Measurements from ENCODE around the gene PRKAR1B. TPM values are rescaled to one million over a fixed set of nuclear protein-coding genes. Genes with fewer than 3 reads are reported as not detected.

Gene PRKAR1B
- polyA plus RNA-seq, 3 donors from 2014 or later, result 3.0 to 6.1 (median 3.9) TPM

DNA sequence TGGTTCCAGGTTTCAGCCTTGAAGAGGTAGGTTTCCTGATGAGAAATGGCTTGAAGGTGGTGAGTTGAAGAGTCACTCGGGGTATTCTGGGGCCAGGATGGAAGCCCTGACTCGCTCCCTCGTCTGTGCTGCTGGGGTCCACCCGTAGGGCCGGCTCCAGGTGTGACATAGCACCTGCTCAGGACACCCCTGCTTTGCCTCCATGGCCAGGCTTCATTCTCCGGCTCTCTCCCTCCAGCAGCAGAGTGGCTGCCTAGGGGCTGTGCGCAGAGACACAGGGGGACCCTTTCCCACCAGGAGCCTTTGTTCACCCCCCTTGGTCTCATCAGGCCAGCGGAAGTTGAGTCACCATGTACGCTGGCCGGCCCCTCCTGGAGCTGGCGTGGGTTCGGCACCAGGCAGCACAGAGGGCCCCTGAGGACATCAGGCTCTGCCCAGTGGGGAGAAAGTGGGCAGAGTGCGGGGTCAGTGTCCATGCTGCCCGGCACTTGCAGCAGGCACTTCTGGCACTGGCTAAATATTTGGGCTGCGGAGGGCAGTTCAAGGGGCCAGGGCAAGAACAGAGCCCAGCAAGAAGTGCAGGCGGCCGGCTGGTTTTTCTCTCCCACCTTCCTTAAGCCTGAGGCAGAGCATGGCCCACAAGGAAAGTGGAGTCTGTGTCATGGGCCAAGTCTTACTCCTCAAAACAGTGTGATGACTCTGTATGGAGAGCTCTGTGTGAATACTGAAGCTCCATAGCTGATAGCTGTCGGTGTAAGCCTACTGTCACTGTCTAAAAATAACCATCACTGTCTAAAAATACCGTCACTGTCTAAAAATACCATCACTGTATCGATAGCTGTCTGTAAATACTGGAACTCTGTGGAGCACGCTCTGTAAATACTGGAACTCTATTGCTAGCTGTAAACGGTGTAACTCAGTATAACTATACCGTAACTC lies 3.7 kb upstream of the PRKAR1B start:
- H3K9me3 Mint-ChIP-seq, result no peaks in the 10 kb centered on the region
- H3K4me3 Mint-ChIP-seq, result no peak overlapping the region
- H3K4me1 Mint-ChIP-seq, result peaks cover 13 to 14% of the 10 kb centered on the region in 2 donors
- H3K27ac Mint-ChIP-seq, result no peak overlapping the region
- no peaks in the 10 kb centered on the region for H3K27me3 Mint-ChIP-seq (ENCODE audit: low read depth in 3 of 3)
- DNase-seq, result no peak
- H3K36me3 Mint-ChIP-seq, result peaks cover 10 to 25% (median 11%) of the 10 kb centered on the region in 3 donors

DNA sequence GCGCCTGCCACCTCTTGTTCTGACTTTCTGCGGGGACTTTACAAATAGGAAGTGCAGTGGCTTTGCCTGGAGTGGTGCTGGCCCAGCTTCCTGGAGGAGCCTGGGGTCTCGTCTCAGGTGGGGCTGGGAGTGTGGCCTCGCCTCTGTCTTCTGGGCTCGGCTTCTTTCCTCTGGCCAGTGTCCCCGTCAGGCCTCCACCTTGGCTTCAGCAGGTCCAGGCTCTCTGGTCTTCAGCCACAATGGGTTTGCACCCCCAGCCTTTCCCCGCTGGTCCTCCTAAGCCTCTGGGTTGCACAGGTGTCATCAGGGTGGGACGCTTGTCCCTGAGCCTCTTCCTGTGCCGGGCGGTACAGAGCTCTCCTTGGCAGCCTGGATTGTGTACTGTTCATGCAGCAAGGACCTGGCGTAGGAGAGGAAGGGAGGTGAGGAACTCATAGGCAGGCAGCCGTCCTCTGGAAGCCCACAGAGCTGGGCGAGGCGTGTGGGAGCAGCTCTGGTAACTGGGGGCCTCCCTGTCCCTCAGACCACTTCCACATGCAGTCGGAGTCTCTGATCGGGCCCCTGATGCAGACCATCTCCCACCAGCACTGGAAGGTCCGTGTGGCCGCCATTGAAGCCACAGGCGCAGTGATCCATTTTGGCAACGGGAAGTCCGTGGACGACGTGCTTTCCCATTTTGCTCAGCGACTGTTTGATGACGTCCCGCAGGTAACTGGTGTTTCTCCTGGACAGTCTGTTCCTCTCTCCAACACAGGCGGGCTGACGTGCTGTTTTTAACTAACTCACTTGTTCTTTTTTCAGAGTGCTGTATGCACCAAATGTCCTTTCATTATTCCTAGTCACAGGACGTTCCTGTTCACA lies 2.3 kb upstream of the PRKAR1B start:
- Mint-ChIP-seq H3K27ac (peak overlapping the region in 1 of 6 donors; percentile 7), H3K9me3 (no peaks in the 10 kb centered on the region), H3K4me3 (peak overlapping the region; percentile 54 to 69 (median 64)), H3K27me3 (ENCODE audit: low read depth in 3 of 3) (peaks cover 0 to under 1% (median 0%) of the 10 kb centered on the region in 3 donors), H3K36me3 (peaks cover 10 to 25% (median 15%) of the 10 kb centered on the region in 3 donors), H3K4me1 (peaks cover 19 to 20% of the 10 kb centered on the region in 2 donors)
- no peak for DNase-seq

DNA sequence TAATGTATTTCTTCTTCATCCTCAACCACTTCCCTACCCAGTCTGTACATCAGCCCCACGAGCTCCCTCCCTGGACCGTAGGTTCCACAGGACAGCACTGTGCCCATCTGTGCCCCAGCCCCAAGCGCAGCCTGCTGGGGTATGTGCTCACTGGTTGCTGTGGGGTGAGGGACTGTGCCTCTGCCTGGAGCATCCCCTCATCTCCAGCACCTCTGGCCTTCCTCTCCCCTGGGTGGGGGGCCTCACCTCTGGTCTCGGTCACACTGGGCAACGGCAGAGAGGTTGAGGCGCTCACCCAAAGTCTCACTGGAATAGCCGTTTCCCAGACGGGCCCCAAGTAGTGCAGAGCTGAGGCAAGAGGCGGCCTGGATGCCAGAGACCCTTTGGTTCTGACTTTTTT lies 1.5 kb upstream of the PRKAR1B start:
- Mint-ChIP-seq H3K4me3 (peak overlapping the region; percentile 77 to 87 (median 84)), H3K27ac (peak overlapping the region in 2 of 6 donors; percentile 49 to 58), H3K4me1 (peaks cover 19 to 20% of the 10 kb centered on the region in 2 donors), H3K27me3 (ENCODE audit: low read depth in 3 of 3) (peaks cover 0 to 2% (median 0%) of the 10 kb centered on the region in 3 donors), H3K9me3 (no peaks in the 10 kb centered on the region), H3K36me3 (peaks cover 13 to 25% (median 19%) of the 10 kb centered on the region in 3 donors)
- DNase-seq, result no peak

DNA sequence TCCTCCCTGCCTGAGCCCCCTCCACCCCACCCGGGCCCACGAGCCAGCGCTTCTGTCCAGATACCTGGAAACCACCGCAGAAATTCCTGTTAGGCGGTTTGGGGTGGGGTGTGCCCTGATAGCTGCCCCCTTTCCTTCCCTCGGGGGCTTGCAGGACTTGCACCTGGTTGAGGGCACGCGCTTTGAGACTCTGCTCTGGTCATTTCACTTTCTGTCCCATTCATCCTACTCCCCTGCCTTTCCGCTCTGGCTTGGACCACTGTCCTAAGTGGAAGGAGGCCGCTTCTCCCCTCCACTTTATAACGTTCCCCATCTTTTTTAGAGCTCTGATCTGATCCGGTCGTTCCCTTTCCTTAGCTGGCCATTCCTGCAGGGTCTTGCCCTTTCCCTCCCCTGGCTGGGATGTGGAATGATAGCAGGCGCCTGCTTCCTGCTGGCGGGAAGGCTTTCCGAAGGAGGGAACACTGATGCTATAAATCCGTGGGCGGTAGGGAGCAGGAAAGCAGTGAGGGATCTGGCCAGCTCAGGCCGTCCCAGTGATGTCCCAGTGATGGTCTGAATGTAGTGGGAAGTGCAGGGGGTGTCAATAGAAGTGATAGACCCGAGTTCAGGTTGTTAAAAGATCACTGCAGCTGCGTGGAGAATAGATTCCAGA lies 852 bp upstream of the PRKAR1B start:
- DNase-seq, result no peak
- H3K4me3 Mint-ChIP-seq, result peak overlapping the region; percentile 77 to 87 (median 84)
- peak overlapping the region in 3 of 6 donors; percentile 49 to 73 (median 58) for H3K27ac Mint-ChIP-seq
- H3K27me3 Mint-ChIP-seq (ENCODE audit: low read depth in 3 of 3), result peaks cover 0 to 2% (median 0%) of the 10 kb centered on the region in 3 donors
- H3K9me3 Mint-ChIP-seq, result peaks cover 0 to under 1% (median 0%) of the 10 kb centered on the region in 6 donors
- H3K36me3 Mint-ChIP-seq, result peaks cover 9 to 21% (median 19%) of the 10 kb centered on the region in 3 donors
- H3K4me1 Mint-ChIP-seq, result peaks cover 19 to 20% of the 10 kb centered on the region in 2 donors

DNA sequence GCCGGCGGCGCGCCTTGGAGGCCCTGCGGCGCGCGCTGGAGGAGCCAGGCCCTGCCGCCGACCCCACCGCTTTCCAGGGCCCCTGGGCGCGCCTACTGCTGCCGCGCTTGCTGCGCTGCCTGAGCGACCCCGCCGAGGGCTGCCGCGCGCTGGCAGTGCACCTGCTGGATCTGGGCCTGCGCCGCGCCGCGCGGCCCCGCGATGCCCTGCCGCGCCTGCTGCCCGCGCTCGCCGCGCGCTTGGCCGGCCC lies 302 bp downstream of the PRKAR1B start:
- Mint-ChIP-seq H3K4me3 (no peak overlapping the region), H3K27ac (no peak overlapping the region), H3K27me3 (ENCODE audit: low read depth in 3 of 3) (peaks cover 0 to 2% (median 0%) of the 10 kb centered on the region in 3 donors), H3K9me3 (peaks cover 0 to 2% (median 0%) of the 10 kb centered on the region in 6 donors), H3K36me3 (peaks cover 5 to 20% (median 17%) of the 10 kb centered on the region in 3 donors), H3K4me1 (peaks cover 19 to 20% of the 10 kb centered on the region in 2 donors)
- DNase-seq, result no peak

DNA sequence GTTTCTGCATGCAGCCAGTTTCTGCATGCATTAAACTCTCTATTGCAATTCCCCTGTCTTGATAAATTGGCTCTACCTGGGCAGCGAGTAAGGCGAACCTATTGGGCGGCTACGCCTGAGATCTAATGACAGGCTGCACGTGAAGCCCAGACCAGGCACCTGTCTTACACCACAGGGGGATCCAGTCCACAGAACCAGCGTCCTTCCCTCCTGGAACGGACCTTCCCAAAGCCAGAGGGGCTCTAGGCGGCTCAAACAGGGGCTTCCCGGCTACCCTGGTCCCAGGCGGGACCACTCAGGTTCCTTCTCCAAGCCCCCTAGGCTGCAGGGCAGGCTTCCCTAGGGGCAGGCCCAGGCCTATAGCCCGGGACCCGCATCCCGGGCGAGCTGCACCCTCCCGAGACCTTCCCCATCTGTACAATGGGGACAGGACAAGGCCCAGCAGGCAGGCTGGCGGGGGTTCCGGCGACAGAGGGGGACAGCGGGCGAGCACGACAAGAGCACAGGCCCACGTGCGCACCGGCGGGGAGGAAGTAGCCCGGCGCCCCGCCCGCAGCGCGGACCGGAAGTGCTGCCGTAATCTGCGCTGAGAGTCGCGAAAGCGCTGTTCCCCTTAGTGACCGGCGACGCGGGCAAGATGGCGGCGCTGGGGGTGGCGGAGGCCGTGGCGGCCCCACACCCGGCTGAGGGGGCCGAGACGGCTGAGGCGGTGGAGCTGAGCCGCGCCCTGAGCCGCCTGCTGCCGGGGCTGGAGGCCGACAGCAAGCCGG lies 812 bp downstream of the PRKAR1B start, which contains the start of gene DNAAF5:
DNAAF5 (plus strand) TSS at position 616 of the 770 bp plus-strand sequence; CDS start at position 638, 22 bp downstream.
- Mint-ChIP-seq H3K4me3 (peak within 1 kb of the TSS; percentile 61 to 80 (median 76)), H3K4me1 (peaks cover 19 to 20% of the 10 kb centered on the region in 2 donors)

DNA sequence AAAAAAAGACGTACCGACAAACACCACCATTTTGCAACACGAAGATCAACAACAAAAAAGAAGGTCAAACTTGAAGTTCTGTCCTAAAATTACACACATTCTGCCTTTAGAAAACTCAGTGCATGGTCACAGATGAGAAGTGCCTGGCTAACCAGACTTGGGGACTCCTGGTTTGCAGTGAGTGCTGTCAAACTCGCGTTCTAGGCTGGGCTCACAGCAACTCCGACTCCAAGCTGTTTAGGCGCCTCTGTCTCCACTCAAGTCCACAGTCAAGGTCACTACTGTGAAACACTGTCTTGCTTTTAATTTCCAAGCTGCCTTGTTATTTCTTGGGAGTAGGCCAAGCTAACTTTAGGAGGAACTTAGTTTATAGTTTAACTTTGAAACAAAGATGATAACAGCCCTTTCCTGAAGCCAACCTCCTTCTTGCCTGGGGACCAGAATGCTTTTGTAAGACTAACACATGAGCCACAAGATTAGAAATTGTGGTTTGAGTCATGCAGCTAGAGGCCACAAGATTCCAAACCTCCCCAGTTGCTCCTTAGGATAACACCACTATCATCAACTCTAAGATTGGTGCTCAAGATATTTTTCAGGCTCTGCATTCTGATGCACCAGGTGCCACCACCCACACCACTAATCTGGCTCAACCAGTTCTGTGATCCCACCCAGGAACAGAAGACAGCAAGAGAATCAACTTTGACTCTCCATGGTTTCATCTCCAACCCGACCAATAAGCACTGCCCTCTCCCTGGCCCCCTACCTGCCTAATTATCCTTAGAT lies 1.7 kb downstream of the PRKAR1B start:
- peaks cover 7 to 19% (median 9%) of the 10 kb centered on the region in 3 donors for H3K36me3 Mint-ChIP-seq
- H3K4me3 Mint-ChIP-seq, result peak overlapping the region; percentile 60 to 80 (median 66)
- peaks cover 0 to 4% (median 0%) of the 10 kb centered on the region in 6 donors for H3K9me3 Mint-ChIP-seq
- peak overlapping the region in 3 of 6 donors; percentile 45 to 67 (median 49) for H3K27ac Mint-ChIP-seq
- peaks cover 0 to 5% (median 0%) of the 10 kb centered on the region in 3 donors for H3K27me3 Mint-ChIP-seq (ENCODE audit: low read depth in 3 of 3)
- peaks cover 19 to 20% of the 10 kb centered on the region in 2 donors for H3K4me1 Mint-ChIP-seq
- DNase-seq, result no peak

More for the DNA sequence above, 812 bp downstream of the PRKAR1B start, which contains the start of gene DNAAF5:
- peaks cover 7 to 18% (median 12%) of the 10 kb centered on the region in 3 donors for H3K36me3 Mint-ChIP-seq
- peak; percentile 84 to 85 (median 85) for DNase-seq
- peaks cover 0 to 4% (median 0%) of the 10 kb centered on the region in 6 donors for H3K9me3 Mint-ChIP-seq
- peaks cover 0 to 2% (median 0%) of the 10 kb centered on the region in 3 donors for H3K27me3 Mint-ChIP-seq (ENCODE audit: low read depth in 3 of 3)
- peak within 1 kb of the TSS in 3 of 6 donors; percentile 49 to 67 (median 59) for H3K27ac Mint-ChIP-seq

DNA sequence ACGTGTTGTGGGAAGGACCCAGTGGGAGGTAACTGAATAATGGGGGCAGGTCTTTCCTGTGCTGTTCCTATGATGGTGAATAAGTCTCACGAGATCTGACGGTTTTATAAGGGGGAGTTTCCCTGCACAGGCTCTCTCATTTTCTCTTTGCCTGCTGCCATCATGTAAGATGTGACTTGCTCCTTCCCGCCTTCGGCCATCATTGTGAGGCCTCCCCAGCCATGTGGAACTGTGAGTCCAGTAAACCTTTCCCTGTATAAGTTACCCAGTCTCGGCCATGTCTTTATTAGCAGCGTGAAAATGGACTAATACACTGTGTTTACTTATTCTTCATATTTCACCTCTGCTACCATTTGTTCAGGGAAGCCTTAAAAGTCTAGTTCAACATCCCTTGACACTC lies 2.8 kb downstream of the PRKAR1B start:
- H3K4me1 Mint-ChIP-seq, result peaks cover 17 to 19% of the 10 kb centered on the region in 2 donors
- no peak overlapping the region for H3K4me3 Mint-ChIP-seq
- no peak for DNase-seq
- no peak overlapping the region for H3K27ac Mint-ChIP-seq
- H3K9me3 Mint-ChIP-seq, result peaks cover 0 to 4% (median 0%) of the 10 kb centered on the region in 6 donors
- H3K36me3 Mint-ChIP-seq, result peaks cover 0 to 16% (median 7%) of the 10 kb centered on the region in 3 donors
- peaks cover 0 to 5% (median 0%) of the 10 kb centered on the region in 3 donors for H3K27me3 Mint-ChIP-seq (ENCODE audit: low read depth in 3 of 3)

DNA sequence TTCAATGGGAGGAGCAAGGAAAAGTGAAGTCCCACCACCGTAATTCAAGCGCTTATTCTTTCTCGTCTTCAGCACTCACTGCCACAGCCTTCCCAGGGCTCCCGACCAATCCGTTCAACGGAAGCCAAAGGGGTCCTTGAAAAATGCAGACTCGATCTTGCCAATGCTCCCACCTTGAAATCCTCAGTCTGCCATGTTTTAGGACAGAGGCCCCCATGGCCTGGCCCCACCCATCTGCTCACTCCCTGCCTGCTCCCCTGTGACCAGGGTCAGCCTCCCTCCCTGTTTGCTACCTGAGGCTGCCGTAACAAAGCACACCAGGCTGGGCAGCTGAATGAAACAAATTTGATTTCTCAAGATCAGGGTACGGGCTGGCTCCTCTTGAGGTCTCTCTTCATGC lies 3.5 kb downstream of the PRKAR1B start:
- no peak for DNase-seq
- H3K4me1 Mint-ChIP-seq, result peaks cover 17 to 19% of the 10 kb centered on the region in 2 donors
- no peak overlapping the region for H3K4me3 Mint-ChIP-seq
- peaks cover 0 to 5% (median 0%) of the 10 kb centered on the region in 3 donors for H3K27me3 Mint-ChIP-seq (ENCODE audit: low read depth in 3 of 3)
- H3K27ac Mint-ChIP-seq, result no peak overlapping the region
- peaks cover 0 to 16% (median 7%) of the 10 kb centered on the region in 3 donors for H3K36me3 Mint-ChIP-seq
- peaks cover 0 to 4% (median 0%) of the 10 kb centered on the region in 6 donors for H3K9me3 Mint-ChIP-seq

DNA sequence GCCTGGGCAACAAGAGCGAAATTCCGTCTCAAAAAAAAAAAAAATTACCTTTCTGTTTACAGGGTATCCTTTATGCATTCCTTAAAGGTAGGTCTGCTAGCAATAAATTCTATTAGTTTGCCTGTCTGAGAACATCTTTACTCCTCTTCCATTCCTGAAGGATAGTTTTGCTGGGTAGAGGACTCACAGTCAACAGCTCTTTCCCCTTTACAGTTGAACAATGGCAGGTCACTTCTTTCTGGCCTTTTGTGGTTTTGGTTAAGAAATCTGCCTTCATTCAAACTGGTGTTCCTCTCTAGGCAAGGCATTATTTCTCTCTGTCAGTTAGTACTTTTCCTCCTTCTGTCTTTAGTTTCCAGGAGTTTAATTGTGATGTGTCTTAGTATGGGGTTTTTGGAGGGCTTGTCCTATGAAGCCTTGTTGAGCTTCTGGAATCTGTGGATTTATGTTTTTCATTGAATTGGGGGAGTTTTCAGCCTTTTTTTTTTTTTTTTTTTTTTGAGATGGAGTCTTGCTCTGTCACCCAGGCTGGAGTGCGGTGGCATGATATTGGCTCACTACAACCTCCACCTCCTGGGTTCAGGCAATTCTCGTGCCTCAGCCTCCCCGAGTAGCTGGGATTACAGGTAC lies 5.3 kb downstream of the PRKAR1B start:
- no peak for DNase-seq
- Mint-ChIP-seq H3K27ac (peak overlapping the region in 1 of 6 donors; percentile 26), H3K4me3 (no peak overlapping the region), H3K27me3 (ENCODE audit: low read depth in 3 of 3) (peaks cover 0 to 5% (median 0%) of the 10 kb centered on the region in 3 donors), H3K4me1 (peaks cover 10% of the 10 kb centered on the region in 2 donors), H3K9me3 (peaks cover 0 to 4% (median 0%) of the 10 kb centered on the region in 6 donors), H3K36me3 (peaks cover 0 to 16% (median 7%) of the 10 kb centered on the region in 3 donors)

DNA sequence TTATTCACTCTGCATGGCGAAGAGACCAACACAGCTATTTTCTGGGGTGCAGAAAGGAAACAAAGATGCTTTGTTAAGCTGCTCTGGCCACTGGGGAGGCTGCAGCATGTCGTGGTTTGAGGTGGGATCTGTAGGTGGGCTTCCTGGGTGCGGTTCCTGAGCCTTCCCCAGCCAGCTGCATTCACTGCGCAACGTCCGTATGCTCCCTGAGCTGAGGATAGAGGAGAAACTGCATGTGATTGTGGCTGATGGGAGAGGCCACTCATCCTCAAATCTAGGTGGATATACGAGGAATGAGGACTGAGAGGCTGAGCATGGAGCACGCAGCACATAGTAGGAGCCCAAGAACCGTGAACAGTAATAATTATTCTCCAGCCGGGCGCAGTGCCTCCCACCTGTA lies 10.4 kb downstream of the PRKAR1B start:
- H3K27me3 Mint-ChIP-seq (ENCODE audit: low read depth in 3 of 3), result peaks cover 0 to 6% (median 5%) of the 10 kb centered on the region in 3 donors
- H3K36me3 Mint-ChIP-seq, result peaks cover under 1 to 10% (median 4%) of the 10 kb centered on the region in 3 donors
- no peak overlapping the region for H3K27ac Mint-ChIP-seq
- H3K9me3 Mint-ChIP-seq, result peaks cover 0 to 3% (median 0%) of the 10 kb centered on the region in 6 donors
- H3K4me1 Mint-ChIP-seq, result peaks cover 0 to 5% of the 10 kb centered on the region in 2 donors
- DNase-seq, result no peak
- no peak overlapping the region for H3K4me3 Mint-ChIP-seq
